Measurements from ENCODE around the gene KCNN2. TPM values are rescaled to one million over a fixed set of nuclear protein-coding genes. Genes with fewer than 3 reads are reported as not detected.

Gene KCNN2
- total RNA-seq, 4 donors from 2014 or later, result 0.20 to 0.42 TPM; not detected in 2

GRCh38 chr5:114327987-114328386 lies 33.9 kb upstream of the KCNN2 start:
- Histone ChIP-seq H3K4me3 (no peak overlapping the region), H3K4me1 (no peaks in the 10 kb centered on the region), H3K27me3 (no peaks in the 10 kb centered on the region), H3K9me3 (no peaks in the 10 kb centered on the region), H3K27ac (no peak overlapping the region), H3K36me3 (no peaks in the 10 kb centered on the region)
- DNase-seq (ENCODE audit: low spot score in 2 of 2), result no peak
- TF ChIP-seq EP300 (IDR thresholded peaks at IDR 0.05) (no peak), CTCF (IDR thresholded peaks at IDR 0.05) (no peak), POLR2A (IDR thresholded peaks at IDR 0.05) (no peak)
- 77 to 84% methylated on average over 3 of the region's 3 CpGs for WGBS, 2 donors

DNA sequence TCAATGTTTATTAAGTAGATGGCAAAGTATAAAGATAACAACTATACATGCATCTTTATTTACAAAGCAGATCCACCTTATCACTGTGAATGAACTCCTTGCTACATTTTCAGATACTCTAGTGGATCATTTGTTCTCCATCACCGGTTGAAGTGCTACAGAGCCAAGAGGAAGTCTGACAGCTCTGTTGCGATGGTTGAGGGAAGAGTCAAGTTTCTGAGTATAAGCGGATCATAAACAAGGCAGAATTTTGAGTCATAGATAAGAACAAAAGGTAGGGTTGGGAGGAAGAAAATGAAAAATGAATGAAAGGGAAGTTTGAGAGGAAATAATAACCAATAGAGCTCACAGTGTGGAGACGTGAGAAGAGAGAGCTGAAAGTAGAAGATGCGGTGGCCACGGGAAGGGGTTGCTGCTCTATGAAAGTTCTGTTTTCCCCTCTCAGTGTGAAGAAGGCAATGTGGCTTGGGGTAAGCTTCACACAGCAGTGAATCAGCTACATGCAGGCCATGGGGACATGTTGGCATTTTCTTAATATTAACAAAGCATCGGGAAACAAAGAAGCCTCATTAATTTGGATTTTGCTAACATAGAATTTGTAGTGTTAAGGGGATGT lies 30.8 kb upstream of the KCNN2 start:
- Histone ChIP-seq H3K4me1 (no peaks in the 10 kb centered on the region), H3K4me3 (no peak overlapping the region), H3K36me3 (no peaks in the 10 kb centered on the region), H3K27ac (no peak overlapping the region), H3K9me3 (no peaks in the 10 kb centered on the region), H3K27me3 (no peaks in the 10 kb centered on the region)
- WGBS, 2 donors, result 86 to 87% methylated on average over 7 of the region's 7 CpGs
- TF ChIP-seq EP300 (IDR thresholded peaks at IDR 0.05) (no peak), CTCF (IDR thresholded peaks at IDR 0.05) (no peak), POLR2A (IDR thresholded peaks at IDR 0.05) (no peak)
- DNase-seq (ENCODE audit: low spot score in 2 of 2), result no peak

- H3K36me3 ChIP-seq, result no peaks in the 10 kb centered on the region
- H3K4me3 ChIP-seq, result no peak overlapping the region
- DNase-seq (ENCODE audit: low spot score in 2 of 2), result no peak
- H3K27ac ChIP-seq, result no peak overlapping the region
- TF ChIP-seq POLR2A (IDR thresholded peaks at IDR 0.05) (no peak), CTCF (IDR thresholded peaks at IDR 0.05) (no peak), EP300 (IDR thresholded peaks at IDR 0.05) (no peak)
- no peaks in the 10 kb centered on the region for H3K27me3 ChIP-seq
- no peaks in the 10 kb centered on the region for H3K9me3 ChIP-seq
- H3K4me1 ChIP-seq, result no peaks in the 10 kb centered on the region
These were observed 29.4 kb upstream of the KCNN2 start for GRCh38 chr5:114332493-114332892.

DNA sequence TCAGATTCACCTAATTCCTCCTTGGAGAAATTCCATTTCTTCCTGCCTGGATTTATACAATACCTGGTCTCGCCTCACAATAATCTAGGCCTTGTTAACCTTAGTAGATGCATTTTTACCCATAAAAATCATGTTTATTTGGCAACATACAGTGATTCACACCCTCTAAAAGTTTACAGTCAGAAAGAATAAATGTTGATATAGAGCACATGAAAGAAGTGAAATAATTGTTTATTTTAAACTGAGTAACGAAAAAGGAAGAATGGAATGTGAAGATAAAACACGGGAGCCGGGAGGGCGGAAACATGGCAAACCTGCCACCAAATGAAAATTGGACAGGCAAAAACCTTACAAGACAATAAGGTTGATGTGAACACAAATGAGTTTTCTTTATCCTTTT lies 28.9 kb upstream of the KCNN2 start:
- H3K9me3 ChIP-seq, result peaks cover 0 to 3% (median 0%) of the 10 kb centered on the region in 4 donors
- H3K36me3 ChIP-seq, result no peaks in the 10 kb centered on the region
- no peak for TF ChIP-seq EP300 (IDR thresholded peaks at IDR 0.05)
- no peak for TF ChIP-seq POLR2A (IDR thresholded peaks at IDR 0.05)
- TF ChIP-seq CTCF (IDR thresholded peaks at IDR 0.05), result no peak
- no peaks in the 10 kb centered on the region for H3K27me3 ChIP-seq
- WGBS, 2 donors, result 82 to 87% methylated on average over 5 of the region's 5 CpGs
- no peak overlapping the region for H3K4me3 ChIP-seq
- DNase-seq (ENCODE audit: low spot score in 2 of 2), result no peak
- no peaks in the 10 kb centered on the region for H3K4me1 ChIP-seq
- H3K27ac ChIP-seq, result no peak overlapping the region

- peaks cover 0 to 18% (median 2%) of the 10 kb centered on the region in 4 donors for H3K9me3 ChIP-seq
- TF ChIP-seq POLR2A (IDR thresholded peaks at IDR 0.05), result no peak
- TF ChIP-seq CTCF (IDR thresholded peaks at IDR 0.05), result no peak
- no peak for TF ChIP-seq EP300 (IDR thresholded peaks at IDR 0.05)
- H3K27me3 ChIP-seq, result no peaks in the 10 kb centered on the region
- no peaks in the 10 kb centered on the region for H3K4me1 ChIP-seq
- no peak for DNase-seq (ENCODE audit: low spot score in 2 of 2)
- H3K27ac ChIP-seq, result no peak overlapping the region
- no peaks in the 10 kb centered on the region for H3K36me3 ChIP-seq
- H3K4me3 ChIP-seq, result no peak overlapping the region
- WGBS, 2 donors, result 48 to 60% methylated on average over 1 of the region's 1 CpG
These were observed 26.5 kb upstream of the KCNN2 start for GRCh38 chr5:114335391-114335790.

Measured in tibial nerve (tissue), 4 donors.